NCI-H69 (cell line): ENCODE data around the gene CGRRF1.
A peak's percentile ranks its signal among the peaks of the same experiment; 100 is the strongest.

ENCODE experiments used
- DNase-seq: peaks from one replicate; lab custom pipeline; 2025; lab: John Stamatoyannopoulos, UW

Gene CGRRF1

DNA sequence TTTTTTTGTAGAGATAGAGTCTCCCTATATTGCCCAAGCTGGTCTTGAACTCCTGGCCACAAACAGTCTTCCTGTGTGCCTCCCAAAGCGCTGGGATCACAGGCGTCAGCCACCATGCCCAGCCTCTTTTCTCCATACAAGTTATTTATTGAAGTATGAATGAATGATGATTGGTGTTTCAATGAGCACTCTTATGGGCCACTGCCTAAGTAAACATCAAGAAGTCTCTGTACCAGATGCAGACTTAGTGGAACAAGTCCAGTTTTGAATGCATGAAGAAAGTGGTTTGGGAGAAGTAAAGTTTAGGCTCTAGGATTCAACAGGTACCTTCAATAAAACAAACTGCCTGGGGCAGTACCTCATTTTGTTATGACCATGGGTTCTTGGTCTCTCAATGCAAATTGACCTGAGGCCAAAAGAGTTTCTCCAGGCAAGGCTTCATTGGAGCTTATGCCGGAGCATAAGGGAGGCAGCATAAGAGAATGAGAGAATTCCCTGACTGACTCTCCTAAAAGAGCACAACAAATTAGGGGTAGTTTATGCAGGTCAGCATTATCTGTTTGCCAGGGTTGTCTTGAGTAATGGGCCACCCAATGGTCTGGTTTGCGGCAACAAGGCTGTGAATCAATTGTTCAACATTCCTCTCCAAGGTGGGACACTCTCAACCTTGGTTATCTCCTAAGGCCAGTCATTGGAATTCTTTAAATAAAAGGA, 19.8 kb upstream of the CGRRF1 start:
- peak; percentile 52 for DNase-seq

DNA sequence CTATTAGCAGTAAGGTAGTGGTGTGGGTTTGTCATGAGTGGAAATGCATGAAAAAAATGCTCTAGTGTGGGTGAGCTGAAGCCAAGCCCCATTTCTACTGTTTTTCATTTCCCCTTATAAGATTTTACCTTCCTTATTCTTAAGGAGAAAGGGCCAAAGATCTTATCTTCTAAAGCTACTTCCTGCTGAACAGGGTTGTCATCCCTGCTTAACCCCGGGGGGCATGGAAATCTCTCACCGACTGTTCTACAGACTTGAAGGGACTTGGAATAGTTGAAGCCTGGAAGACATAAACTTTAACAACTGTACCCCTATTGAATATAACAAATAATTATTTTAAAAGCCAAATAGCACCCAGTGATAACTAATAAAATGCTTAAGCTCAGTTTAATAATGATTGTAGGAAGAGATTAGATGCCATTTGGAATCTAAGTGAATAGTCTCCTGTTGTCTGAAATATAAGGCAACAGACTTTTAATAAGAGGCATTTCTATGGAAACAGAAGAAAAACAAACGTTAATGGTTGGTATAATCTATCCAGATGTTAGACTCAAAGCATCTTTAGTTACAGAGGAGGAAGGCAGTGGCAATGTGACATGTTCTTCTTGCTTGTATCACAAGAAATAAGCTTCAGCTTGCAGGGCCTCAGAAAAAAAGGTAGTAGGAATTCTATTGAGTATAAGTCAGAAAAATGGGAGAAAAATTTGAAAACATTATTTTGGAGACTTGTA, 19.1 kb upstream of the CGRRF1 start:
- peak; percentile 23 for DNase-seq

DNA sequence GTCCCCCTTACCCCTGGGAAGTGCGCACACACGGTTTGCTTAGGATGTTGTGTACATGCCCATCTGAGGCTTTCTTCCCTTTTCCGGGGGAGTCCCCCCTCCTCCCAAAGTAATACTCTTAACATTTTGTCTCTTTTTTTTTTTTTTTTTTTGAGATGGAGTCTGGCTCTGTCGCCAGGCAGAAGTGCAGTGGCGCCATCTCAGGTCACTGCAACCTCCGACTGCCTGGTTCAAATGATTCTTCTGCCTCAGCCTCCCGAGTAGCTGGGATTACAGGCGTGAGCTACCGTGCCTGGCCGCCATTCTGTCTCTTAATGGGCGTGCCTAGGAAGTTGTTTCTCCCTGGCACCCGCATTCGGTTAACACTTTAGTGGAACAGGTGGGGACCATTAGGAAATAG, 16.4 kb upstream of the CGRRF1 start:
- DNase-seq = peak; percentile 52

DNA sequence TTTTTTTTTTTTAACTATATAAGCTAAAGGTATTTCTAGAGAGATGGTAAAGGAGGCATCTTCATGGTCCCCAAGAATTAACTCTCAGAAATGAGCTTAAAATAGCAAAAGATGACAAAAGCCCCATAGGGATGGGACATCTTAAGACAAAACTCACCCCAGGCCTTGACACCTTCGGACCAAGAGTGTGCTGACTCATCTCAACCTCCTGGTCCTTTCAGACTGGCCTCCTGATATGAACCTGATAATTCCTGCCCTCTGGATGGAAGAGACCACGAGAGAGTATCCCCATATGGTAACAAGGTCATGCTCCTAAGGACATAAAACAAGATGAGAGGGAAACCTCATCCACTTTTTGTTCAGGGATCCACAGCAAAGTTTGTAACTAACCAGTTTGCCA, 12.5 kb upstream of the CGRRF1 start:
- DNase-seq = no peak

DNA sequence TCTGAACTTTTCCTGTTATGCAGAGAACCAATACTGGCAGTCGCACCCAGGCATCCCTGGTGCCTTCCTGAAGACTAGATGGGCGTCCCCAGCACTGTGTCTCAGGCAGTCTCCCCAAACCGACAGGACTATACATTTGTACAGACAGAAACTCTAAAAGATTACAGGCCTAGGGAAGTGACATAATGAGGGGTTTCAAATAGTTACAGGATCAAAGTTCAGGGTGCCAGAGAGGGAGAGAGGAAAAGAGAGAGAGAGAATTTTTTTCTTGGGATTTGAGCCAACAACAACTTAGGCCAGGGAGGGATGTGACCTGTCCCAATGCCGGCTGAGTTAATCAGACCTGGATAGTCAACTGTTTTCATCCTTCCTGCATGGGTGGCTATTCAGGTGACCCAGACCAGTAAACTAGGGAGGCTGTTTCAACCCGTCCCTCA, 11.6 kb upstream of the CGRRF1 start:
- DNase-seq = no peak

DNA sequence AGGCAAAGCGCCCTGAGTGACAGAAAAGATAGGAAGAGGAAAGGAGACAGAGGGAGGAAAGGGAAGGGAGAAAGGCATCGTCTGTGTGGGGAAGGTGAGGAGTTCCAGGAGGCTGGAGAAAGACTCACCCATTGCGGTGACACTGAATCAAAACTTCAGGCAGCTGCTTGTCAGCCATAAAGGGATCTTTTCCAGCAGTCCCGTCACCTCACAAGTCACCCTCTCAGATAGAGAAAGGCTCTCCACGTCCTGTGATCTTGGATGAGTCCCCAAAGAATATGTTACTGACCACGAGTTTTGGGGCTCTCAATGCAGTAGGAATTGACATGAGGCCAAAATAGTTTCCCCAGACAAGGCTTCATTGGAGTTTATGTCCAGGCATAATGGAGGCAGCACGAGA, 11.1 kb upstream of the CGRRF1 start:
- DNase-seq = no peak

DNA sequence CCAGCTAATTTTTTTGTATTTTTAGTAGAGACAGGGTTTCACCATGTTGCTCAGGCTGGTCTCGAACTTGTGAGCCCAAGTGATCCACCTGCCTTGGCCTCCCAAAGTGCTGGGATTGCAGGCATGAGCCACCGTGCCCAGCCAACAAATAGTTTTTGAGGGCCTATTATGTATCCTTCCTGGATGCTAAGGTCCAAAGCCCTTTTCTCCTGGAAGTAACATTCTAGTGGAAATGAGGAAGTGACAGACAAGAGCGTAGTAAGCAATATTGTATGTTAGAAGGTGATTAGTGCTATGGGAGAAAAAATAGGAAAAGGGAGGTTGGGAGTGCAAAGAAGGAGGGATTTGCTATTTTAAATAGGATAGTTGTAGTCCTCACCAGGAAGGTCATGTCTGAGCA, 9.0 kb upstream of the CGRRF1 start:
- no peak for DNase-seq

DNA sequence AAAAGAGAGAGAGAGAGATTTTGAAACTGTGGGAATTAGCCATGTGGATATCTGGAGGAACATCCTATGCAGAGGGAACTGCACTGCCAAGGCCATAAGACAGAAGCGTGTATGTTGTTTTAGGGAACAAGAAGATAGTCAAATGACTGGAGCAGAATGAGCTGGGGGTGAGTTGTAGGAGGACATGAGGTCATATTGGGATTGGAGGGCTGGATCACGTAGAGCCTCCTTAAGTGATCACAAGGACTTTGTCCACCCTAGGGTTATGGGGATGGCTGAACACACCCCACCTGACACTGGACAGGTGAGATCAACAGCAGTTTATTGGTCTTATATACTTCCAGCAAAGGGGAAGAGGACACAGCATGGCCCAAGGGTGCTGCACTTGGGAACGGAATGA, 8.2 kb upstream of the CGRRF1 start:
- DNase-seq = no peak

DNA sequence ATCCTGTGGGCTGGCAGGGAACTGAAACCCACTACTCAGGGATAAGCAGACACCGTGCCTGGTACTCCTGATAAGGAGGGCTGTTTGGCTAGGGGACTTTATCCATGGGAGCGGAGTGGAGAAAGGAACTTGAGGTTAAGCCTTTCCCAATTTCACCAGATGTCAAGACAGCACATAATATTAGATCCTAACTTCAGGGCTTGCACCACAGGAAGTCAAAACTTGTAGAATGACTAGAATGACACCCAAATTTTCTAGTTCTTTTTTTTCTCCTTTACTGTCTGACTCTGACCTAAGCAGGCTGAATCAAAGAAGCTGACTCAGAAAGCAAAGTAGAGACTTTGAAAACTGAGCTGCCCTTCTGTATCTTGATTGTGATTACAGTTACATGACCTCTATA, 7.1 kb upstream of the CGRRF1 start:
- no peak for DNase-seq

DNA sequence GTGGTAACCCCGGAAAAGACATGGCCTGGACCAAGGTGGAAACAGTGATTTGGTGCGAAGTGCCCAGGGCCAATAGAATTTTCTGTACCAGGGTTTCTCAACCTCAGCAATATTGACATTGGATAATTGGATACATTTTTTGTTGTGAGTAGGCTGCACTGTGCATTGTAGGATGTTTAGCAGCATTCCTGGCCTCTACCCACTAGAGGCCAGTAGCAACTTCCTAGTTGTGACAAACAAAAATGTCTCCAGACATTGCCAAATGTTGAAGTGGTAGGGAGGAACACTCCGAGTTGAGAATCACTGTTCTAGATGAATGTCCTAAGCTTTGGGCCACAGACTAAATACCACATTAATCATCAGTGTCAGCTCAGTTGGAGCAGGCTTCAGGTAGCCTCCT, 6.2 kb upstream of the CGRRF1 start:
- no peak for DNase-seq

DNA sequence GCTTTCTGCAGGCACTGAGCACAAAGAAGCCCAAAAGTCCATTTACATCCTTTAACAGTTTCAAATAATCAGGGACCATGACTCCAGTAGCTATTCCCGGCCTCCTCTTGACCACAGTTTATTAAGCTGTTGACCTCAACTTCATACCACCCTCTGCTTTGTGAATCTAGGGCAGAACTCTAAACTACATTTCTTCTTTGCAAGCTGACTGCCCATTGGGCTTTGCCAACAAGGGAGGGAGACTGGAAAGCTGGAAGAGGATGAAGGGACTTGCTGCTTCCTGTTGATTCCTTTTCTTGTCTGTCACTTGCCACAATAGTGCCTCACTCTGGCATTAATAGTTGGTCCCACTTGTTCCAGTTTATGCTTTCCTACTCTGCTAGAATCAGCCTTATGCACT, 2.7 kb downstream of the CGRRF1 start:
- no peak for DNase-seq

DNA sequence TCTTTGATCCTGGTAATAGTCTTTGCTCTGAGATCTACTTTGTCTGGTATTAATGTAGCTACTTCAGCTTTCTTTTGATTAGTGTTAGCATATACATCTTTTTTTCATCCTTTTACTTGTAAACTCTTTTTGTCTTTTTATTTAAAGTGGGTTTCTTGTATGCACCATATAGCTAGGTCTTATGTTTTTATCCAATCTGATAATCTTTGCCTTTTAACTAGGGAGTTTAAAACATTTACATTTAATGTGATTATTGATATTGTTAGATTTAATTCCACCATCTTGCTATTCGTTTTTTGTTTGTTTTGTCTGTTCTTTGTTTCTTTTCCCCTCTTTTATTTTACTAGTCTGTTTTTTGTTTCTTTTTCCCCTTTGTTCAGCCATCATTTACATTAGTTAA, 6.0 kb downstream of the CGRRF1 start:
- no peak for DNase-seq

DNA sequence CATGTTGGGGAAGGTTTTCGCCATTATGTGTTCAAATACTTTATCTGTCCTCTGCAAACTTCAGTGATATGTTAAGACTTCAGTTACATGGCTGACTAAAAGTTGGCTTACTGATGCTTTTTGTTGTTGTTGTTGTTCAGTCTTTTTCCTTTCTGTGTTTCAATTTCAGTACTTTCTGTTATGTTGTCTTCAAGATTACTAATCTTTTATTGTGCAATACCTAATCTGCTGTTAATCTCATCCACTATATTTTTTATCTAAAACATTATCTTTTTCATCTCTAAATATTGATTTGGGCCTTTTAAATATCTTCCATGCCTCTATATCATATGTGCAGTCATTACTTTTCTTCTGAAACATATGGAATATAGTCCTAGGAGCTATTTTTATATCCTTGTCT, 7.0 kb downstream of the CGRRF1 start:
- no peak for DNase-seq

DNA sequence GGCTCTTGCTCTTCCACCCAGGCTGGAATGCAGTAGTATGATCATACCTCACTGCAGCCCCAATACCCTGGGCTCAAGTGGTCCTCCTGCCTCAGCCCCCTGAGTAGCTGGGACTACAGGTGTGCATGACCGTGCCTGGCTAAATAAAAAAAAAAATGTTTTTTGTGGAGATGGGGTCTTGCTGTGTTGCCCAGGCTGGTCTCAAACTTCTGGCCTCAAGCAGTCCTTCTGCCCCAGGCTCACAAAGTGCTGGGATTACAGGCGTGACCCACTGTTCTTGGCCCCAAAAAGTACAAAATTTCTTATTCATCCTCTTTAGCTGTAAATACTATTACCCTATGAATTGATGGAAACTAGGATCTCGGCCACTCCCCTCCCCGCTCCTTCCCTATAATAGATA, 14.7 kb downstream of the CGRRF1 start:
- no peak for DNase-seq

DNA sequence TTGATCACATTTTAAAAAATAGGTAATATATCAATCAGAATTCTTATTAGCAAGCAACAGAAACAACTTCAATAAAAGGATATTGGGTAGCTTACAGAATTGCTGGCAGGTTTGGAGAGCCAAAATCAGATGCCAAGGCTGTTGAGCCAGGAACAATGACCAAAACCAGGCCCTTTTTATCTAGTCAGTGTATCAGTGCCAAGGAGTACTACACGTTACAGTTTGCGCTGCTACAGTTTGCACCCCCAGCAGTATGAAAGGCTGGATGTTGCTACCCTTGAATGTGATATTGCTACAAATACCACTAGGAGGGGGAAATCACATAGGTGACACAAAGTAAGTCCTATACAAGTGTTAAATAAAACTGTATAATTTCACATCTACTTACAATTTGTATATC, 19.3 kb downstream of the CGRRF1 start:
- no peak for DNase-seq

DNA sequence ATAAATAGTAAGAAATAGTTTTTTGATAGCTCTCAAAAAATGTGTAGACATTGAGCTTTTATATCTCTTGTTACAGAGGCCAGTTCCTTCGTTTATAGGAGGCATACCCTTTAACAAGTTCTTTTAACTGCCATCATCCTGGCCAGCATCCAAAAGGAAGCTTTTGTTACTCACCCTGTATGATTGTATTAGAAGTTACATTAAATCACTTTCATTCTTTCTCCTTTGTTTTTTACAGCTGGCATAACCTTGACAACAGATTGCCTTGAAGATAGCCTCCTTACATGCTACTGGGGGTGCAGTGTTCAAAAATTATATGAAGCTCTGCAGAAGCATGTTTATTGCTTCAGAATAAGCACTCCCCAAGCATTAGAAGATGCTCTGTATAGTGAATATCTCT, 20.1 kb downstream of the CGRRF1 start:
- peak; percentile 50 for DNase-seq

DNA sequence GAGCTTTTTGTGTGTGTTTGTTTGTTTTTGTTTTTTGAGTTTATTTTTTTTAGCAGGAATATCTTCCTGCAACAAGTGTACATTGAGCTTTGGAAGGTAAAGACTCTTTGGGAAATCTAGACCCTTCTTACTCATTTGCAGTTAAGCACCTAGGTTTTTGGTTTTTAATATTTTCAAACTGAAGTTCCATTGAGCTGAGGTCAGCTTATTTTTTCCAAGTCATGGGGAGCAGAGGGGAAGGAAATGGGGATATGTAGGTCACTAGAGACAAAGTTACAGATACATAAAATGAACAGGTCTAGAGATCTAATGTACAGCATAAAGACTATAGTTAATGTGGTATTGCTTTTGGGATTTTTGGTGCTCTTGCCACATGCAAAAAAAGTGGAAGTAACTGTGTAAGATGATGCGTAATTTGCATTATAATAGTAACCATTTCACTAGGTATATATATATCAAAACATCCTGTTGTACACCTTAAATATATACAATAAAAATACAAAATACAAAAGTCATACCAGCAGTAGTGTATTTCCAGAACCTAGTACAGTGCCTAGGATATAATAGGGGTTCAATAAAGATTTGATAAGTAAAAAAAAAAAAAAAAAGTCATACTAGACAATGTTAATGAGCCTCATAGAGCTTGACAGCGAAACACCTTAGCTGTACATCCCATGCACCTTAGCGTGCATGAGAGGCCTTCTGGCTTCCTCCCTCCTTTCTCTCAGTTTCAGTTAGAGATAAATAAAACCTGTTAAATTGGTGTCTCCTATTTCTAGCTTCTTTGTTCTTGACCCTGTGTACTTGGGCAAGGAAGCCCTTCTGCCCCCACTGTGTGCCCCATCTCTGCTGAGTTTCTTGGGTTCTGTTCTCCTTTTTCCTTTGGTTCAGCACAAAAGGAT, 22.7 kb downstream of the CGRRF1 start:
- DNase-seq = no peak

DNA sequence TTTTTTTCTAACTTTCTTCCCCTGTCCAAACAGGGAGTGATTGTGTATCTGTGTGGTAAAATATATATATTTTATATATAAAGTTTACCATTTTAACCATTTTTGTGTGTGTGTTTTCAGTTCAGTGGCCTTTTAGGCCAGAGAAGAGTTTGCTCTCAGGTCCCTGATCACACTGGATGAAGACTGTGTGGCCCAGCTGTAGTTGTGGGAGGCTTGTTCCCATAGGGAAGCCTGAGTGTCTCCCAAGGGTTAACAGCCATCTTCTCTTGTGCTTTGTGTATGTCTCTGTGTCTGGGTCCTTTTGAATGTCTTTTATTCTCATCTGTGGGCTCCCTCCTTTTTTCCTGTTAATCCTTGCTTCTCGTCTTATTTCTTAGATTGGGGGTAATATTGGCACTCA, 23.4 kb downstream of the CGRRF1 start:
- DNase-seq = no peak

DNA sequence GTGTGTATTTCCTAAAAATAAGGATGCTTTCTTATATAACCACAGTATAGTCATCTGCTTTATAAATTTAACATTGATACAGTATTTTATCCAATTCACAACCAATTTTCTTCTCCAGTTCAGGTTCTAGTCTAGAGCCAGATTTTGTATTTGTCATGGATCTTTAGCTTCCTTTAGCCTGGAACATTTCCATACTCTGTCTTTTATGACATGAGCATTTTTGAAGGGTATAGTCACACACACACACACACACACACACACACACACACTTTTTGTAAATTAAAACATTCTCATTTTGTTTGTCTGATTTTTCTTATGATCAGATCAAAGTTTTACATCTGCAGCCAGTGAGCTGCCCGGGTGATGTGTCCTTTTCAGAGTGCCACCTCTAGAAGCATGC, 25.4 kb downstream of the CGRRF1 start:
- DNase-seq = no peak

DNA sequence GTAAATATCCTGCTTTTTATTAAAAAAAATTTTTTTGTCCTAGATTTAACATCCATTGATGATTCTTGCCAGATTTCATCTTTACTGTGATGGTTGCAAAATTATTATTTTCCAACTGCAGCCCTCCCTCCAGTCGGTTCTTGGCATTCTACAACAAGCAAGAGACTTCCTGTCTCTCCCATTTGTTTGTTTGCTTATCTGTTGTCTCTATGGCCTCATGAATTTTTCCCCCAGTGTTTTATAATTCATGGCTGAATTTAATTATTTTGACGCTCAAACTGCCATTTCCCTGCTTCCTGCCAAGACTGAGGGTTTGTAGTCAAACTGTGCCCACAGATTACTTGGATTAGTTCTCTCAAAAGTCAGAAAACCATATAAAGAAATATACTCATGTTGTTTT, 25.9 kb downstream of the CGRRF1 start:
- DNase-seq = no peak

DNA sequence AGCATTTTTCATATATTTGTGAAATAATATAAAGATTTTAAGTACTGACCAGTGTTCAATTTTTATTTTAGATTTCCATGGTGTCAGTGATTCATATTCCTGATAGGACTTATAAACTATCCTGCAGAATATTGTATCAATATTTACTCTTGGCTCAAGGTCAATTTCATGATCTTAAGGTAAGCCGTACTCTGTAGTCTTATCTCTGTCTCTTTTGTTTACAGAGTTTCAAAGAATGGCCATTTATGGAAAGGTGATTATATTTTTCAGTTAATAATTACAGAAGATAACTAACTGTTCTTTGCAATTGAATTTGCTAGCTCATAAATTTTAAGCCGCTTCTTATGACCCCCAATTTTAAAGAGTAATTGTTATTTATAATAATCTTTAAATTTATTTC, 27.9 kb downstream of the CGRRF1 start:
- no peak for DNase-seq

DNA sequence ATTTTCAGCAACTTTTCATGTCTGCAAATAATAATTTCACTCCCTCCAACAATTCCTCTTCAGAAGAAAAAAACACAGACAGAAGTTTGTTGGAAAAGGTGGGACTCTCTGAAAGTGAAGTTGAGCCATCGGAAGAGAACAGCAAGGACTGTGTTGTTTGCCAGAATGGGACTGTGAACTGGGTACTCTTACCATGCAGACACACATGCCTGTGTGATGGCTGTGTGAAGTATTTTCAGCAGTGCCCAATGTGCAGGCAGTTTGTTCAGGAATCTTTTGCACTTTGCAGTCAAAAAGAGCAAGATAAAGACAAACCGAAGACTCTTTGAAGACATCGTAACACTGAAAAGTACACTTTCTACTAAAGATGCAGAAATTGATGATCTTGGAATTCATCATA, 28.3 kb downstream of the CGRRF1 start:
- no peak for DNase-seq

DNA sequence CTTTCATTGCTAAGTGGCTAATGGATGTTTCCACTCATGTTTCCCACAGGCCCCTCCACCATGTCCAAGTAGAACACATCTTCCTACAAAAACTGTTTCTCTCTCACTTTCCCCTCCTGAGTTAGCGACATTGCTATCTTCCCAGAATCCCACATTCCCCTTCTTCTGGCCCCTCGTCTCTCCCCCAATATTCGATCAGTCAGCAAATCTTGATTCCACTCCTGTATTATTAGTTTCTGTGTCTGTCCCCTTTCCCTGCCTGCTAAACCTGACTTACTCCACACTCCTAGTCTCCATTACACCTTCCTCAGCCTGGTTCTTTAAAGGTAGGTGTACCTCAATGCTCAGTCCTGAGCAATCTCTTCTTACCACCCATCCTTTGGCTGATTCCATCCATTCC, 37.9 kb downstream of the CGRRF1 start:
- no peak for DNase-seq
